NCI-H146 treated with DMSO at 0.1 percent for 48 hours (cell line): ENCODE measurements around the gene ZBTB22.
"Not testable (repeated sequence)": the region's sequence is repeated elsewhere in the genome, so short reads cannot be mapped to it uniquely, and the experiment has no call there.

ENCODE experiments used
- DNase-seq: peaks from one replicate; lab custom pipeline; 2025; ENCODE audit not compliant: unreplicated experiment; lab: John Stamatoyannopoulos, UW

The ZBTB22 gene

GRCh38 chr6:33317669-33318425 lies at the start of gene ZBTB22:
ZBTB22 (minus strand) TSS chr6:33317744; CDS start chr6:33316916, 828 bp downstream.
- DNase-seq = peak; percentile 90

- no peak for DNase-seq
Measured at GRCh38 chr6:33367009-33367714, 49.6 kb upstream of the ZBTB22 start.

- not testable (repeated sequence) for DNase-seq
Measured at GRCh38 chr6:33365206-33365971, 47.8 kb upstream of the ZBTB22 start.

GRCh38 chr6:33364475-33365205 lies 47.1 kb upstream of the ZBTB22 start:
- not testable (repeated sequence) for DNase-seq

GRCh38 chr6:33363486-33363885 lies 45.9 kb upstream of the ZBTB22 start:
- not testable (repeated sequence) for DNase-seq

- no peak for DNase-seq
Measured at GRCh38 chr6:33359331-33359730, 41.8 kb upstream of the ZBTB22 start.

- DNase-seq = not testable (repeated sequence)
Measured at GRCh38 chr6:33357160-33357871, 39.8 kb upstream of the ZBTB22 start.

- DNase-seq = no peak
Measured at GRCh38 chr6:33356295-33356694, 38.8 kb upstream of the ZBTB22 start.

GRCh38 chr6:33355860-33356259 lies 38.3 kb upstream of the ZBTB22 start:
- not testable (repeated sequence) for DNase-seq

- DNase-seq = no peak
Measured at GRCh38 chr6:33347816-33348215, 30.3 kb upstream of the ZBTB22 start.

GRCh38 chr6:33346972-33347371 lies 29.4 kb upstream of the ZBTB22 start:
- DNase-seq = not testable (repeated sequence)

GRCh38 chr6:33344701-33345697 lies 27.5 kb upstream of the ZBTB22 start:
- peak; percentile 43 for DNase-seq

GRCh38 chr6:33343953-33344611 lies 26.5 kb upstream of the ZBTB22 start:
- no peak for DNase-seq

- DNase-seq = not testable (repeated sequence)
Measured at GRCh38 chr6:33343606-33343952, 26.0 kb upstream of the ZBTB22 start.

- no peak for DNase-seq
Measured at GRCh38 chr6:33339193-33339592, 21.6 kb upstream of the ZBTB22 start.

- no peak for DNase-seq
Measured at GRCh38 chr6:33336495-33336894, 19.0 kb upstream of the ZBTB22 start.

GRCh38 chr6:33335916-33336315 lies 18.4 kb upstream of the ZBTB22 start:
- DNase-seq = no peak

GRCh38 chr6:33333666-33334065 lies 16.1 kb upstream of the ZBTB22 start:
- no peak for DNase-seq

- DNase-seq = no peak
Measured at GRCh38 chr6:33330736-33331135, 13.2 kb upstream of the ZBTB22 start.
